ENCODE measurements around the gene ANKFN1.
A peak's percentile ranks its signal among the peaks of the same experiment; 100 is the strongest.

ANKFN1 gene

GRCh38 chr17:56521414-56522141 lies 368.3 kb downstream of the ANKFN1 start:
- no peak for DNase-seq

- DNase-seq = no peak
Measured at GRCh38 chr17:56523042-56523441, 369.8 kb downstream of the ANKFN1 start.

- DNase-seq = no peak
Measured at GRCh38 chr17:56528696-56529095, 375.4 kb downstream of the ANKFN1 start.

- DNase-seq = no peak
Measured at GRCh38 chr17:56532926-56533325, 379.7 kb downstream of the ANKFN1 start.

GRCh38 chr17:56536766-56537165 lies 383.5 kb downstream of the ANKFN1 start:
- DNase-seq = no peak

GRCh38 chr17:56540836-56541235 lies 387.6 kb downstream of the ANKFN1 start:
- no peak for DNase-seq

- no peak for DNase-seq
Measured at GRCh38 chr17:56543280-56543679, 390.0 kb downstream of the ANKFN1 start.

- no peak for DNase-seq
Measured at GRCh38 chr17:56545106-56545505, 391.8 kb downstream of the ANKFN1 start.

GRCh38 chr17:56545930-56546329 lies 392.7 kb downstream of the ANKFN1 start:
- no peak for DNase-seq

GRCh38 chr17:56548661-56549060 lies 395.4 kb downstream of the ANKFN1 start:
- peak; percentile 6 for DNase-seq

- no peak for DNase-seq
Measured at GRCh38 chr17:56549501-56549900, 396.2 kb downstream of the ANKFN1 start.

- no peak for DNase-seq
Measured at GRCh38 chr17:56557682-56558081, 404.4 kb downstream of the ANKFN1 start.

- DNase-seq = no peak
Measured at GRCh38 chr17:56558088-56558487, 404.8 kb downstream of the ANKFN1 start.

All from HCEC 1CT (cell line).